Activated CD8-positive, alpha-beta T cell treated with anti-CD3 and anti-CD28 coated beads for 36 hours (primary cell): ENCODE measurements around the gene ADGRV1. TPM values are rescaled to one million over a fixed set of nuclear protein-coding genes. Genes with fewer than 3 reads are reported as not detected.

Source experiments
- ATAC-seq: fragments of 200-7000 bp; cut with Tn5 transposase; one replicate; pipeline ENCODE4 v1.10.0; 2021; ENCODE audit warnings: mild to moderate bottlenecking, moderate library complexity
- CTCF ChIA-PET: fragments of 350-600 bp; sonication (Branson Sonifier 250); formaldehyde crosslinking; loops from one replicate; lab custom pipeline; 2021; ENCODE audit warnings: antibody characterized with exemption; lab: Charles Lee
- POLR2A ChIA-PET: fragments of 350-600 bp; sonication (Branson Sonifier 250); formaldehyde crosslinking; loops from one replicate; lab custom pipeline; 2021; ENCODE audit warnings: antibody characterized with exemption; lab: Charles Lee
- DNase-seq: peaks from one replicate; pipeline ENCODE4 v3.0.0-alpha.2; 2020
- H3K27ac Mint-ChIP-seq: one replicate; pipeline ENCODE4 v1.8.0; 2021; ENCODE audit warnings: mild to moderate bottlenecking, mixed read lengths
- H3K27me3 Mint-ChIP-seq: one replicate; pipeline ENCODE4 v1.8.0; 2021; ENCODE audit warnings: mixed read lengths
- H3K36me3 Mint-ChIP-seq: one replicate; pipeline ENCODE4 v1.8.0; 2021; ENCODE audit warnings: low read depth, mixed read lengths
- H3K4me1 Mint-ChIP-seq: one replicate; pipeline ENCODE4 v1.8.0; 2021; ENCODE audit warnings: low read depth, mixed read lengths
- H3K4me3 Mint-ChIP-seq: one replicate; pipeline ENCODE4 v1.8.0; 2021; ENCODE audit warnings: mild to moderate bottlenecking, moderate library complexity, mixed read lengths
- H3K9me3 Mint-ChIP-seq: one replicate; pipeline ENCODE4 v1.8.0; 2021; ENCODE audit warnings: mixed read lengths
- intact Hi-C: fragments of 100-400 bp; cut with micrococcal nuclease; formaldehyde crosslinking; loops from one replicate; pipeline ENCODE4 v1.10.0; 2022
- total RNA-seq, 2 experiments: library from RNA; stranded (reverse); gene quantifications; one replicate each; pipeline ENCODE4 v1.2.3, GENCODE V29; 2021
- TF ChIP-seq, protein P1 (sequence below): fragments of 200-600 bp; IDR thresholded peaks from one replicate; pipeline ENCODE4 v1.8.0; 2022; ENCODE audit warnings: antibody characterized with exemption, mild to moderate bottlenecking

The ADGRV1 gene
- total RNA-seq, 2 experiments from 2014 or later, result 0.18 TPM; not detected in 1

DNA sequence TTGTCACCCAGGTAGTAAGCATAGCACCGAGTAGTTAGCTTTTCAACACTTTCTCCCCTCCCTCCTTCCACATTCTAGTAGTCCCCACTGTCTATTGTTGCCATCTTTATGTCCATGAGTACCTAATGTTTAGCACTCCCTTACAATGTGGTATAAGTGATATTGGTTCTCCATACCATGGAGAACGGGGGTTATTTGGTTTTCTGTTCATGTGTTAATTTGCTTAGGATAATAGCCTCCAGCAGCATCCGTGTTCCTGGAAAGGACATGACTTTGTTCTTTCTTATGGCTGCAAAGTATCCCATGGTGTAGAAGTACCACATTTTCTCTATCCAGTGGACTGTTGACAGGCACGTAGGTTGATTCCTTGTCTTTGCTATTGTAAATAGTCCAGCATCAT is 353.9 kb downstream of the ADGRV1 start:
- Mint-ChIP-seq H3K36me3 (no peaks in the 10 kb centered on the region), H3K27ac (no peak overlapping the region), H3K4me3 (no peak overlapping the region), H3K27me3 (no peaks in the 10 kb centered on the region), H3K9me3 (no peaks in the 10 kb centered on the region), H3K4me1 (no peaks in the 10 kb centered on the region)
- intact Hi-C loops, result no loop called here
- ChIA-PET POLR2A (no interaction called here), CTCF (no interaction called here)
- no peak for DNase-seq
- ATAC-seq, result no peak
- TF ChIP-seq, protein P1, sequence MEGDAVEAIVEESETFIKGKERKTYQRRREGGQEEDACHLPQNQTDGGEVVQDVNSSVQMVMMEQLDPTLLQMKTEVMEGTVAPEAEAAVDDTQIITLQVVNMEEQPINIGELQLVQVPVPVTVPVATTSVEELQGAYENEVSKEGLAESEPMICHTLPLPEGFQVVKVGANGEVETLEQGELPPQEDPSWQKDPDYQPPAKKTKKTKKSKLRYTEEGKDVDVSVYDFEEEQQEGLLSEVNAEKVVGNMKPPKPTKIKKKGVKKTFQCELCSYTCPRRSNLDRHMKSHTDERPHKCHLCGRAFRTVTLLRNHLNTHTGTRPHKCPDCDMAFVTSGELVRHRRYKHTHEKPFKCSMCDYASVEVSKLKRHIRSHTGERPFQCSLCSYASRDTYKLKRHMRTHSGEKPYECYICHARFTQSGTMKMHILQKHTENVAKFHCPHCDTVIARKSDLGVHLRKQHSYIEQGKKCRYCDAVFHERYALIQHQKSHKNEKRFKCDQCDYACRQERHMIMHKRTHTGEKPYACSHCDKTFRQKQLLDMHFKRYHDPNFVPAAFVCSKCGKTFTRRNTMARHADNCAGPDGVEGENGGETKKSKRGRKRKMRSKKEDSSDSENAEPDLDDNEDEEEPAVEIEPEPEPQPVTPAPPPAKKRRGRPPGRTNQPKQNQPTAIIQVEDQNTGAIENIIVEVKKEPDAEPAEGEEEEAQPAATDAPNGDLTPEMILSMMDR, result no peak

DNA sequence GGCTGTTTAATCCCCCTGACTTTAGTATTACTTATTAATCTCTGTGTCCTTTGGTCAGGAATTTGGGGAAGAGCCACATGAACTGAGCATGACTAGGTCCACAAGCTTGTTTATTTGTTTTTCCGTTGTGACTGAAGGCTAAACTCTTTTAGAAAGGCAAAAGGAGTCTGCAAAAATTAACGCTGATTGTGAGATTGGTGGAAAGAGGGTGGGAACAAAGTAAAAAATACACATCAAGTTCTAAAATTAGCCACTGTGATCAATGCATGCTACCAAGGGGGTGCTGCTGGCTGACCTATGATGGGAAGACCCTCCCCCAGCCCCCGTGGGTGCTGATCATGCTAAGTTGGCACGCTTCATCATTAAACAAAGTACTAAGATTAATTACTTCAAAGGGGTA is 356.8 kb downstream of the ADGRV1 start:
- no peak overlapping the region for H3K4me3 Mint-ChIP-seq
- POLR2A ChIA-PET, result no interaction called here
- H3K27ac Mint-ChIP-seq, result no peak overlapping the region
- ATAC-seq (no peak), DNase-seq (no peak)
- peaks cover 3% of the 10 kb centered on the region for H3K27me3 Mint-ChIP-seq
- intact Hi-C loops, result no loop called here
- no peaks in the 10 kb centered on the region for H3K36me3 Mint-ChIP-seq
- TF ChIP-seq, protein P1, result no peak
- no peaks in the 10 kb centered on the region for H3K4me1 Mint-ChIP-seq
- CTCF ChIA-PET, result no interaction called here
- no peaks in the 10 kb centered on the region for H3K9me3 Mint-ChIP-seq

DNA sequence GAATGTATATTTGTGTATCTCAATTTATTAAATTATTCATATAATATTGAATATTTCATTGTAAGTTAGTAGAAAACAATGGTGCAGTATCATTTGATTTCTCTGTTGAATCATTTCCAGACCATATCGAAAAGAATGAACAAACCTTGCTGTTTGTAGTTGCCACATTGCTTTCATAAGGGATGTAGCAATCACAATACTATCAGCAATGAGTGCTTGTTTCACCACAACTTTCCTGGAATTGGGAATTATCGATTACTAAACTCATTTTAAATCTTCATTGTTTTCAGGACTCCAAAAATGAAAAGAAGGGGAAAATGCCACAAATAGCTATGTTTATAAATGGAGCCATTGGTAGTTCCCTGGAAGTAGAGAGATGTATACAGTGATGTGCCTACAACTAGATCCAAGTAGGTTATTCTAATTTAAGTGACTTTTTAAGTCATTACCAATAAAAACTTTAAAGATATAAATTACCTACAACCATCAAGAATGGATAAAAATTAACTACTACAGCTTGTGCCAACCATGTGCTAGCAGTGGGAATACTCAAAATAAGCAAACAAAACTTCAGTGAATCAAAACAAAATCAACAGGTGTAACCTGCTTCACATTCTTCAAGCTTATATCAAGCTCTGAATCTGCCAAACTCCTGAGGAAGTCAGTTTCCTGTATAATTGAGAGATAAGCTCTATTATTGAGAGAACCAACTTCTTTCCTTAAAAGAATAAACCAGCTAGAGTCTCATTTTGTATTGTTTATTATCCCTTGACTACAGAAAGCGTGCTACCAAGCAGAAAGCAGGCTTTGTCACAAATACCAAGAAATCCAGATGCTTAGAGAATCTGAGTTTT is 358.6 kb downstream of the ADGRV1 start:
- intact Hi-C loops, result no loop called here

DNA sequence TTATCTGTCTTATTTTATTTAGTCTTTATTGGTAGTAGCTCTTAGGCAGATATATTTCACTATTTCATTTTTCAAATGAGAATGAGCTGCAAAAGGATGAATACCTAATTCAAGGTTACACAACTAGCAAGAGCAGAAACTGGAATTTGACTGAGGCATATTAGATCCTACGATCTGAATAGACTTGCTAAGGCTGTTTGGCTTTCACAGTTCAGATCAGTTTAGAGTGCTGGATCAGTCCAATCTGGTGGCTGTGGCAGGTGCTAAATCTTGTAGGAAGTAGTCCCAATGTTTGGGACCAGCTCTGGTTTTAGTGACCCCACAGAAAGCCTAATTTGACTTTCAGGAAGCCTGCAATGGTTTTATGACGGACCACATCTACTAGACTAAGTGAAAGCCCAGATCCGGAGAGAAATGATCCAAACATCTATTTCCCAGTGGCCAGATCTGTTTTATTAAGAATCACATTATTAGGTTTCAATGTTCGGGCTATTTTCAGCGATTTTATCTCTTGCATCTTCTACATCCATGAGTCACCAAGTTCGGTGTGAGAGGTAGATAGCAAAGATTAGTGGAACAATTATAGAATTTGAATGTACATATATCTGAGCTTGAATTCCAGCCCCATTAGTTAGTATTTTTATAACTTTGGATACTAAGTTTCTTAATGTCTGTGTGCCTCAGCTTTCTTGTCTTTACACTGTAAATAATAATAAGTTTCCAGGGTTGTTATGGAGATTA is 359.5 kb downstream of the ADGRV1 start:
- CTCF ChIA-PET, result interaction anchor here (1.9 to 2.4 kb wide), 2 partner anchors 15 to 52 kb away, joined by 8 to 9 read pairs; no protein-coding TSS in a partner anchor
- H3K27ac Mint-ChIP-seq, result no peak overlapping the region
- POLR2A ChIA-PET, result no interaction called here
- H3K36me3 Mint-ChIP-seq, result no peaks in the 10 kb centered on the region
- DNase-seq (no peak), ATAC-seq (no peak)
- TF ChIP-seq, protein P1, result no peak
- H3K27me3 Mint-ChIP-seq, result peaks cover 3% of the 10 kb centered on the region
- no peaks in the 10 kb centered on the region for H3K9me3 Mint-ChIP-seq
- intact Hi-C loops, result no loop called here
- no peaks in the 10 kb centered on the region for H3K4me1 Mint-ChIP-seq
- no peak overlapping the region for H3K4me3 Mint-ChIP-seq

More for the DNA sequence above, 358.6 kb downstream of the ADGRV1 start:
- ATAC-seq, result no peak
- no peak overlapping the region for H3K4me3 Mint-ChIP-seq
- H3K4me1 Mint-ChIP-seq, result no peaks in the 10 kb centered on the region
- H3K36me3 Mint-ChIP-seq, result no peaks in the 10 kb centered on the region
- ChIA-PET POLR2A (no interaction called here), CTCF (interaction anchor here (1.9 to 2.4 kb wide), 2 partner anchors 15 to 51 kb away, joined by 8 to 9 read pairs; no protein-coding TSS in a partner anchor)
- peaks cover 3% of the 10 kb centered on the region for H3K27me3 Mint-ChIP-seq
- TF ChIP-seq, protein P1, result no peak
- no peak for DNase-seq
- no peaks in the 10 kb centered on the region for H3K9me3 Mint-ChIP-seq
- no peak overlapping the region for H3K27ac Mint-ChIP-seq
